Activated CD8-positive, alpha-beta T cell treated with anti-CD3 and anti-CD28 coated beads, Interleukin-2, amount 10 ng/mL, durations not matched to agents 7 days and 5 days (primary cell): Measurements from ENCODE around the gene RSF1. TPM values are rescaled to one million over a fixed set of nuclear protein-coding genes. Genes with fewer than 3 reads are reported as not detected.
"Not testable (repeated sequence)": the region's sequence is repeated elsewhere in the genome, so short reads cannot be mapped to it uniquely, and the experiment has no call there.

Experiments used
- ATAC-seq: fragments of 150-1000 bp; cut with Tn5 transposase; one replicate; pipeline ENCODE4 v1.10.0; 2021; ENCODE audit warnings: moderate library complexity
- CTCF ChIA-PET: fragments of 350-600 bp; sonication (Branson Sonifier 250); formaldehyde crosslinking; loops from one replicate; lab custom pipeline; 2021; ENCODE audit warnings: antibody characterized with exemption; lab: Charles Lee
- POLR2A ChIA-PET: fragments of 350-600 bp; sonication (Branson Sonifier 250); formaldehyde crosslinking; loops from one replicate; lab custom pipeline; 2021; ENCODE audit warnings: antibody characterized with exemption; lab: Charles Lee
- DNase-seq: peaks from one replicate; pipeline ENCODE4 v3.0.0-alpha.2; 2020
- H3K27ac Mint-ChIP-seq: one replicate; pipeline ENCODE4 v1.8.0; 2021; ENCODE audit warnings: mild to moderate bottlenecking, mixed read lengths
- H3K27me3 Mint-ChIP-seq: one replicate; pipeline ENCODE4 v1.8.0; 2021; ENCODE audit warnings: low read depth, mixed read lengths
- H3K36me3 Mint-ChIP-seq: one replicate; pipeline ENCODE4 v1.8.0; 2021; ENCODE audit warnings: low read depth, mixed read lengths
- H3K4me1 Mint-ChIP-seq: one replicate; pipeline ENCODE4 v1.8.0; 2021; ENCODE audit warnings: low read depth, mixed read lengths
- H3K4me3 Mint-ChIP-seq: one replicate; pipeline ENCODE4 v1.8.0; 2021; ENCODE audit warnings: mild to moderate bottlenecking, mixed read lengths
- H3K9me3 Mint-ChIP-seq: one replicate; pipeline ENCODE4 v1.8.0; 2022; ENCODE audit warnings: mixed read lengths; ENCODE audit not compliant: insufficient read depth
- total RNA-seq, 2 experiments: library from RNA; stranded (reverse); gene quantifications; one replicate each; pipeline ENCODE4 v1.2.3, GENCODE V29; 2021

RSF1 gene
- total RNA-seq, 2 experiments from 2014 or later: 41.1 to 49.1 TPM

DNA sequence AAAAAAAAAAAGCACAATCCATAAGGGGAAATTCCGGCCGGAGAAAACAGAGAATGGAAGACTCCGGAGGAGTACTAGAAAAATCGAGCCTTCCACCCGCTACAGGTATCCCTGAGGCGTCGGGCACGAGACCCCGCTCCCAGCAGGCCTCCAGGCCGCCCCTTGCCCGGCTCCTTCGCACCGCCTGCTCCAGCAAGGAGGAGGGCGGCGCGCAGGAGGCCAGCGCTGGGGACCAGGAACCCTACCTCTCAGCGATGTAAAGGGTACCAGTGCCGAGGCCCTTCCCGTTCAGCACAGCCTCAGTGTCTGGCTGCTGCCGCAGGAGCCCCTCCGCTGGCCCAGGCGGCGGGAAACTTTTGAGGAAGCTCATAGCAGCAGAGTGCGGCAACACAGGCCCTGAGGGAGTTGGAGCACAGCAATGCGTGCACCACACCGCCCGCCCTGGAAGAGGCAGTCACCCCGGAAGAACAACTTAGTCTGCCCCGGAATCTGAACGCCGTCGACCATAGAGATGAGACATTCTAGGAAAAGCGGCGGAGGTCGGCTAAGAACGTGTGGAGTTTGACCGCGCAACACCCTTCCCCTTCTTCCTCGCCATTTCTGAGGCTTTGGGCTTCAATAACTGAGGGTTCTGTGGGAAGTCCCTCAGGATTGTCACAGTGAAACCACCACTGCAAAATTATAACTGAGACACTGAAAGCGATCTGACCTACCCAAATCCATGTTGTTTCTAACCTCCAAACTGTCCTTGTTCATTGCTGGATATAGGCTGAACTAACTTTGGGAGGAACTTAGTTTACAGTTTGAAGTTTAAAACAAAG, 183.0 kb downstream of the RSF1 start, which contains the start of gene CLNS1A:
Gene CLNS1A, minus strand, starts transcription at position 450 of the 821 bp plus-strand sequence. Its CDS starts 80 bp downstream, at position 370.
- Mint-ChIP-seq H3K27ac (peak within 1 kb of the TSS; percentile 93), H3K4me1 (peaks cover 40% of the 10 kb centered on the region), H3K36me3 (peaks cover 25% of the 10 kb centered on the region), H3K4me3 (peak within 1 kb of the TSS; percentile 93), H3K9me3 (peaks cover 7% of the 10 kb centered on the region), H3K27me3 (no peaks in the 10 kb centered on the region)
- DNase-seq: peak; percentile 86
- peak; percentile 100 for ATAC-seq
- POLR2A ChIA-PET: no interaction called here
- CTCF ChIA-PET: interaction anchor here (1.3 kb wide), 1 partner anchor 12 kb away, joined by 3 read pairs; no protein-coding TSS in a partner anchor

DNA sequence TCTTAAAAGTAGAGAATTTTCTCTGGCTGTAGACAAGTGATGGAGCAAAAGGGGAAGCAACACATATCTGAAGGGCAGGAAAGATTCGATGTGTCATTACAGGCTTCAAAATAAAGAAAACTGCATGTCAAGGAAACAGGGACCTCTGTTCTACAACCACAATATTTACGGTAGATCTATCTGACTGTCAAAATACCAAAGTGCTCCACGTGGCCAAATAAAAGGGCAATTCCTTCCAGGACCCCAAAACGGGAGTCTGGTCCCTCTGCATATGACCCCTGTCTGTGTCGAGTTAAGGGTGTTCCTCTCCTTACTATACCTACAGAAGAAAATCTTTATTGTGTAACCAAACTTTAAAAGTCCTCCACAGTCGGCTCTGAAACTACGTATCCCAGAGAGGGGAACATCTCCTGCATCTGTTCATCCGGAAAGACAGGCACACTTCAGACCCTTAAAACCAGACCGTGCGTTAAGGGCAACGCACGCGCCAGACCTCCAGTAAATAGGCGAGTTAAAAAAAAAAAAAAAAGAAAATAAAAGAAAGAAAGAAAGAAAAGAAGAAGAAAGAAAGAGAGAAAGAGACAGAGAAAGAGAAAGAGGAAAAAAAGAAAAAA, 183.7 kb downstream of the RSF1 start:
- peaks cover 7% of the 10 kb centered on the region for H3K9me3 Mint-ChIP-seq
- DNase-seq (no peak), ATAC-seq (no peak)
- no peaks in the 10 kb centered on the region for H3K27me3 Mint-ChIP-seq
- H3K4me1 Mint-ChIP-seq: peaks cover 40% of the 10 kb centered on the region
- peaks cover 28% of the 10 kb centered on the region for H3K36me3 Mint-ChIP-seq
- ChIA-PET CTCF (no interaction called here), POLR2A (no interaction called here)
- peak overlapping the region; percentile 93 for H3K27ac Mint-ChIP-seq
- H3K4me3 Mint-ChIP-seq: peak overlapping the region; percentile 93

DNA sequence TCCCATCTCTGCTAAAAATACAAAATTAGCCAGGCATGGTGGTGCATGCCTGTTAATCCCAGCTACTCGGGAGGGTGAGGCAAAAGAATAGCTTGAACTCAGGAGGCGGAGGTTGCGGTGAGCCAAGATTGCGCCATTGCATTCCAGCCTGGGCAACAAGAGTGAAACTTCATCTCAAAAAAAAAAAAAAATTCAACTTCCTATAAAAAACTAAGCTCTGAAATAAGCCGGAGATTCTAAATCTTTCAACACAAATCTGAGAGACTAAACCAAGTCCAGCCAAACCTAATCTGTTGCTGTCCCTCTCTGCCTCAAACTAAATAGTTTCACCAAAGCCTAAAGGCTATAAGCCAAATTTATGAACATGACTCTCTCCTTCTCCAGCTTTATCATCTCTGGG, 186.6 kb downstream of the RSF1 start:
- H3K4me3 Mint-ChIP-seq, H3K27ac Mint-ChIP-seq, POLR2A ChIA-PET, ATAC-seq, DNase-seq, H3K27me3 Mint-ChIP-seq, H3K9me3 Mint-ChIP-seq: not testable (repeated sequence)
- CTCF ChIA-PET: interaction anchor here (1.2 kb wide), 1 partner anchor 14 kb away, joined by 5 read pairs; no protein-coding TSS in a partner anchor
- peaks cover 32% of the 10 kb centered on the region for H3K36me3 Mint-ChIP-seq
- peaks cover 53% of the 10 kb centered on the region for H3K4me1 Mint-ChIP-seq

DNA sequence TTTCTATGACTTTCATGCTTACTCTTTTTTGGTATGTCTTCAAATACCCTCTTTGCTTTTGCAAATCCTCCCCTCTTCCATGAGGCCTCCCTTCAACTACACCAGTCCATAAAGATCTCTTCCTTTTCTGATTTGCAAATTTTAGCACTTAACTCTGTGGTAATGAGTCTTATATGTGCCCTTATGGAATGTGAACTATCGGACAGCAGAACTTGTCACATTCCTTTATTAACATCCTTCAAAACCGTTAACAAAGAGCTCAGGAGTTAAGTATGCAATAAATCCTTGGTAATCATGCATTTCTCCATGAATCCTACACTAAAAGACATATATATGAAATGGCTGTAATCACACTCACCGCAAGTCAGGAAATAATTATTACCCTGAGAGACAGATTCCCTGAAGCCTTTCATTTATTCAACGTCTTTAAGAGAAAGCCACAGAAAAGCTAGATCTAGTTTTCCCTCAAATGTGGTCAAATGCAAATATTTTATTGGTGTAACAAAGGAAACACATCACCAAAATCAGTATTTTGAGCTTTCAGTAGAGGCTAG, 190.3 kb downstream of the RSF1 start:
- no peak overlapping the region for H3K4me3 Mint-ChIP-seq
- H3K4me1 Mint-ChIP-seq: peaks cover 31% of the 10 kb centered on the region
- no peaks in the 10 kb centered on the region for H3K9me3 Mint-ChIP-seq
- POLR2A ChIA-PET: no interaction called here
- DNase-seq (no peak), ATAC-seq (no peak)
- no peak overlapping the region for H3K27ac Mint-ChIP-seq
- peaks cover 28% of the 10 kb centered on the region for H3K36me3 Mint-ChIP-seq
- no peaks in the 10 kb centered on the region for H3K27me3 Mint-ChIP-seq
- CTCF ChIA-PET: interaction anchor here (1.0 to 1.4 kb wide), 3 partner anchors 10 to 442 kb away, joined by 4 to 6 read pairs (median 4); no protein-coding TSS in a partner anchor

DNA sequence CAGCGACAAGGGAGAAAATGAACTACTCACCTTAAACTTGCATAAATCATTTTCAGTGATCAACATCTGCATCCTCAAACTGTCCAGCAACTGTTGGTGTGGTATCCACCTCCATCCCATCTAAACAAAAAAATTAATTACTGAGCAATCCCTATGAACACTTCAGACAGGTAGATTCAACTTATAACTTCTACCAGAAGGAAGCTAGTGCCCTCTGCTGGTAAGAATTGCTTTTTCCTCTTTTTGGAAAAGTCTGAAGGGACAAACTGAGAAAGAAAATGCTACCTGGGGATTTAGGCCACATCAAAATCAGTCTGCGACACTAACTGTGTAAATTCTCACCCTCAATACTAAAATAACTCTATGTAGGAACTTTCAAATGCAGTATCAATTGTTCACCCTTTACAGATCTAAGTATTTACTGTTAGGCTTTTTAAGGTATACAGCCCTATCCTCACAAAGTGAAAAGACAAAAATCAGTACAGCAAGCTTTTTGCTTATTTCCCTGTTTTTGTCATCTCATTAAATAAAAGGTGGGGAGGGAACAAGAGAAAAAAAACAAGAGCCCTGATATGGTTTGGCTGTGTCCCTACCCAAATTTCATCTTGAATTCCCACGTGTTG, 200.8 kb downstream of the RSF1 start:
- ATAC-seq (no peak), DNase-seq (peak; percentile 46)
- Mint-ChIP-seq H3K4me3 (no peak overlapping the region), H3K27ac (no peak overlapping the region), H3K27me3 (no peaks in the 10 kb centered on the region), H3K9me3 (no peaks in the 10 kb centered on the region), H3K4me1 (no peaks in the 10 kb centered on the region), H3K36me3 (peaks cover 53% of the 10 kb centered on the region)
- ChIA-PET CTCF (interaction anchor here (0.6 to 4.5 kb wide), 21 partner anchors 9 to 493 kb away, joined by 3 to 25 read pairs (median 5); partner anchors contain the start of genes AQP11 and MYO7A), POLR2A (interaction anchor here (0.6 kb wide), 1 partner anchor 31 kb away, joined by 3 read pairs; no protein-coding TSS in a partner anchor)

DNA sequence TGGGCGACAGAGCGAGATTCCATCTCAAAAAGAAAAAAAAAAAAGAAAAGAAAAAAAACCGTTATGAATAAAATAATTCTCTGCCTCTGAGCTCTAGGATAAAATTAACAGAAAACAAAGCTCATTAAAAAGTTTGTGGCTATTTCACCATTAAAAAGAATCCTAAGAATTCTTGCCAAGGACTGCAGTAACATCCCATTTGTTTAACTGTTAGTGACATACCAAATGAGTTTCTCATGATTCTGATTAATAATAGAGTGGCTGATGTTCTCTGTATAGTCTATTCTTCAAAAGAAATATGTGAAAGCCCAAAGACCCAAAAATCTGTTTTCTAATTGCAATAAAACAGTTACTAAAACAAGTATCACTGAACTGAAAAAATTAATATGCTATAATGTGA, 202.6 kb downstream of the RSF1 start:
- no peaks in the 10 kb centered on the region for H3K9me3 Mint-ChIP-seq
- no peaks in the 10 kb centered on the region for H3K4me1 Mint-ChIP-seq
- CTCF ChIA-PET: interaction anchor here (1.4 to 4.5 kb wide), 5 partner anchors 13 to 491 kb away, joined by 4 to 25 read pairs (median 13); partner anchors contain the start of gene MYO7A
- H3K4me3 Mint-ChIP-seq: no peak overlapping the region
- H3K27ac Mint-ChIP-seq: no peak overlapping the region
- DNase-seq (no peak), ATAC-seq (no peak)
- POLR2A ChIA-PET: no interaction called here
- no peaks in the 10 kb centered on the region for H3K27me3 Mint-ChIP-seq
- peaks cover 50% of the 10 kb centered on the region for H3K36me3 Mint-ChIP-seq

DNA sequence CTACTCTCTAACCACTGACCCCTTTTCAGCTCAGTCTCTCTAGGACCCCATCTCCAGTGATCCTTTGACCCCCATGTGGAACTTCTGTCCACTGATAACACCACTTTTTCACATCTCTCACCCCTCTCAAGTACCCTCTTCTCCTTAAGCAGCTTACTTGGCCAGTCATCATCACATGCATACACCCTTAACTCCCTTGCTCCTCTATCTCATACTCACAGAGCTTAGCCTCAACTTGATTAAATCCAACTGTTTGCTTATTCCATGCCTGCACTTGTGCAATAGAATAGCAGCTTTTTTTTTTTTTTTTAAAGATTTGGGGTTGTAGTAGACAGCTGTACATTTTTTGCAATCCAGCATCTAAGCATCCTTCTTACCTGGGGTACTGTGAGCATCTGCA, 208.6 kb downstream of the RSF1 start:
- no peaks in the 10 kb centered on the region for H3K4me1 Mint-ChIP-seq
- ATAC-seq (no peak), DNase-seq (no peak)
- ChIA-PET POLR2A (interaction anchor here (0.6 to 0.7 kb wide), 2 partner anchors 355 to 521 kb away, joined by 3 to 6 read pairs; no protein-coding TSS in a partner anchor), CTCF (interaction anchor here (0.8 to 2.0 kb wide), 2 partner anchors 8 to 64 kb away, joined by 3 to 7 read pairs; no protein-coding TSS in a partner anchor)
- H3K27ac Mint-ChIP-seq: no peak overlapping the region
- peaks cover 28% of the 10 kb centered on the region for H3K36me3 Mint-ChIP-seq
- no peaks in the 10 kb centered on the region for H3K9me3 Mint-ChIP-seq
- H3K27me3 Mint-ChIP-seq: no peaks in the 10 kb centered on the region
- no peak overlapping the region for H3K4me3 Mint-ChIP-seq

Other genes starting within 250 kb of the RSF1 start
- gene AQP11, start 230.8 kb downstream of the RSF1 start, total RNA-seq: under 1 TPM; 0.21 to 0.39 TPM
- gene CLNS1A, start 182.9 kb downstream of the RSF1 start, total RNA-seq: 100 to 1,000 TPM in 1 of 2 experiments, 10 to 100 TPM in 1; 99.9 to 103 TPM
- 10 to 100 TPM; 12.7 to 13.0 TPM for gene AAMDC, start 422 bp upstream of the RSF1 start, total RNA-seq
- gene INTS4, start 173.9 kb upstream of the RSF1 start, total RNA-seq: 10 to 100 TPM; 45.1 to 51.2 TPM
- gene KCTD14, start 202.6 kb upstream of the RSF1 start, total RNA-seq: under 1 TPM; 0.21 to 0.47 TPM
- not detected for gene THRSP, start 243.1 kb upstream of the RSF1 start, total RNA-seq